ENCODE data around the gene ANTXRL.
"Not testable (repeated sequence)": the region's sequence is repeated elsewhere in the genome, so short reads cannot be mapped to it uniquely, and the experiment has no call there.

ANTXRL gene

GRCh38 chr10:46295350-46296010 lies 8.7 kb downstream of the ANTXRL start:
- DNase-seq, result not testable (repeated sequence)

GRCh38 chr10:46296086-46296485 lies 9.3 kb downstream of the ANTXRL start:
- not testable (repeated sequence) for DNase-seq

DNA sequence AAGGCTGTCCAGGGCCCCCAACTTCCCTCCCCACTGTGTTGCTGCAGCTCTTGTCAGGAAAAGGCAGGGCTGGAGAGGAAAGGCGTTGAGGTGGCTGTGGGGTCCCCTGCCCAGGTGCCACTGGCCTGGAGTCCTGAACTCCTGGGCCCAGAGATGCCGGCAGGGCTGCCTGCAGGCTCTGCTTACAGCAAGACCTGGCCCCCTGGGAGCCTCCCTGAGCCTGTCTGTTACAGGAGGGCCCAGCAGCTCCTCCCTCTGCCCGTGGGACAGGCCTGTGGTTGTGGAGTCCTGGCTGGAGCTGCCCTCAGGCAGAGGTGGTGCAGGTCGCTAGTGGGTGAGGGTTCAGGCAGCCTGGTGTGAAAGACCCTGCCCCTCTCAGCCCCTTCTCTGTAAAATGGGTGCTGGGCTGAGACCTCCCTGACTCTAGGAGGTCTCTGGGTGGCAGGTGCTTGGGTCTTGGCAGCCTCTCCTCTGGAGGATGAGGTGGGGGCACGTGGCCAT lies 9.9 kb downstream of the ANTXRL start:
- DNase-seq, result no peak

DNA sequence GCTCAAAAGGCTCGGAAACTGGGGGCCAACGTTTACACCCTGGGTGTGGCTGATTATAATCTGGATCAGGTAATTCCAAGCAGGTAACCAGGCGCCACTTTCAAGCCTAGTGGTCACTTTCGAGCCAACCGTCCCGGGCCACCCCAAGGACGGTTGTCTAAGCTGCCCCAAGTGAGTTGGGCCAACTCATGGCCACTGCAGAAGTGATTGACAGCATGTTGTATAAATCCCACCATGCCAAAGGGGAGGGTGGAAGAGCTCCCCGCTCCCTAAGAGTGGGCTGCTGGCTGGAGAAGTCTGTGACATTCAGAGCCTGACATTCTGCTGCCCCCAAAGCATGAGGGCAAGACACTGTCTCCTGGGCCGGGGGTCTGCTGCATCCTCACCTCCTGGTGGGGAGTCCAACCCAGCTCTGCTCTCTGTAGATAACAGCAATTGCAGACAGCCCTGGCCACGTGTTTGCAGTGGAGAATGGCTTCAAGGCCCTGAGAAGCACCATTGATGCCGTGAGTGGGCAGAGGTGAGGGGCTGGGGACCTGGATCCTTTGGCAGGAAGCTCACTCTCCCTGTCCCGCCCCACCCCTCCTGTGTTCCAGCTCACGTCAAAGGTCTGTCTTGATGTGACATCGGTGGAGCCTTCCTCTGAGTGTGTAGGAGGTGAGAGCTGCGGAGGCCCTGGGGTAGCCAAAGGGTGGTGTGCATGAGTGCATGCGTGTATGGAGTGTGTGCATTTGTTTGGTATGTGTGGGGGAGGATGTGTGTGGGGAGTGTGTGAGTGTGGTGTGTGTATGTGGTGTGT lies 10.8 kb downstream of the ANTXRL start:
- DNase-seq, result no peak

GRCh38 chr10:46298477-46299285 lies 11.9 kb downstream of the ANTXRL start:
- peak; percentile 39 to 59 for DNase-seq

DNA sequence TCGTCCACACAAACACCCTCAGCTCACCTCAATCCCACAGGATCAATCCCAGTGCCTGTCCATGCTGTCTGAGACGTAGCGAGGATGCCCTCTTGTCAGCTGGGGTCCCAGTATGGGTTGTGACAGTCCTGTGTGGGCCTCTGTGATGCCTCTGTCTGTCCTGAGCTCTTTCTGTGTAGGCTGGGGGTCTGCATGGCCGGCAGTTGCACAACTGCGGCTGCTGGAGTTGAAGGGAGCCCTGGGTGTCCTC lies 12.4 kb downstream of the ANTXRL start:
- DNase-seq, result no peak

- peak; percentile 27 to 68 for DNase-seq
Observed at GRCh38 chr10:46299536-46300369, 13.0 kb downstream of the ANTXRL start.

DNA sequence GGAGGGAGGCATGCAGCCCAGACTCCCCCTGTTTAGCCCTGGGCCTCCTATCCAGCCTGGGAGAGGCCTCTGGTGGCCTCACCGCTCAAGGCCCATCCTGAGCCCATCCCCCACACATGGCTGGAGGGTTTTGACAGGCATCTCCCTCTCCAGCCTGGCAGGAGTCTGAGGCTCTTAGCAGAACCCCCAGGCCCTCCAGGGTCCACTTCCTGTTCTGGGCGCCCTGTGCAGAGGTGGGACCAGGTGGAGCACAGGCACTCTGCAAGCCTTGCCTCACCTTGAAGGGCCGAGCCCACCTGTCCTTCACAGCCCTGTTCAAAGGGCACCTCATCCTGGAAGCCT lies 13.5 kb downstream of the ANTXRL start:
- DNase-seq, result not testable (repeated sequence)

- DNase-seq, result no peak
Observed at GRCh38 chr10:46301056-46301645, 14.4 kb downstream of the ANTXRL start.

DNA sequence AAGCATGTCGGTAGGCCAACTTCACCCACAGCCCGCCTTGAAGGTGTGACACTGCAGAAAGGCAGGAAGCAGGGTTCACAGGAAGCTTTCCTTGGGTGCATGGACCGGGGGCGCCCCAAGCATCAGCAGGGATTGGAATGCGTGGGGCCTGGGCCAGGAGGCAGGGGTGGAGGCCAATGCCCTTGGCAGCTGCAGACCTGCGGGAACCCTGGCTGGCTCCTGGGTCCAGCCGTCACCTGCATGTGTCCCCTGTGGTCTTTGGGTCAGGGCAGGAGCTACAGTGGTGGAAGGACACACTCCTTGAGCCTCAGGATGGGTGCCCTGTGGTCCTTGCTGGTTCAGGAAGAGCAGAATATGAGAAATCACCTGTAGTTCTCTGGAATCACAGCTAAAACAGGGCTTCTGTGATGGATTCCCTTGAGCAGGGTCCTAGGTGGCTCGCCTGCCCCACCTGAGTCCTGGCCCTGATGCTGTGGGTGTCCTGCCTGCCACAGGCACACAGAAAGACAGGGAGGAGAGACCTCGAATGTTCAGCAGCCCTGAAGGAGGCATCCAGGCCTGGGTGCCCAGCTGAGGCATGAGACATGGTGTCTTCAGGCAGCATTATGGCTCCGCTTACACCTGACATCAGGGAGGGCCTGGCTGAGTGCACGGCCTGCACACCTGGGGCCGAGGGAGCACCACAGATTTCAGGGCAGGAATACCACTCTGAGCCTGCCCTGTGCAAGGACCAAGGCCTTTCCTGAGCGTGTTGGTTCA lies 15.1 kb downstream of the ANTXRL start:
- no peak for DNase-seq

GRCh38 chr10:46302765-46303352 lies 16.1 kb downstream of the ANTXRL start:
- not testable (repeated sequence) for DNase-seq

DNA sequence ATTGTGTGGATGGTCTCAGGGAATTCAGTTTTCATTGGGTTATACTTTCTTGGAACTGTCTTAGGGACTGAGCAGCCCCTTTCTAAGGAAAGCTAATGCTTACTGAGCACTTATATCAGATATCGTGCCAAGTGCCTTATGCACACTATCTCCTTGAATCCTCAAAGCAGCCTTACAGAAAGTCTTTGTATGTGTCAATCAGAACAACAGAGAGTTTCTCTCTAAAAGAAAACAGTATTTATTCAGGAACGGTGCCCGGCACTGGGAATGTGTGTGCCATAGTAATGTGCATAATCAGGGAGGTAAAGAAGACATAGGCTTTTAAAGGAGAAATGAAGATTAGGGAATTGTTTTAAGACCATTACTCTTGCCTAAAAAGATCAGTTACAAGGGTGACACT lies 17.3 kb downstream of the ANTXRL start:
- no peak for DNase-seq

DNA sequence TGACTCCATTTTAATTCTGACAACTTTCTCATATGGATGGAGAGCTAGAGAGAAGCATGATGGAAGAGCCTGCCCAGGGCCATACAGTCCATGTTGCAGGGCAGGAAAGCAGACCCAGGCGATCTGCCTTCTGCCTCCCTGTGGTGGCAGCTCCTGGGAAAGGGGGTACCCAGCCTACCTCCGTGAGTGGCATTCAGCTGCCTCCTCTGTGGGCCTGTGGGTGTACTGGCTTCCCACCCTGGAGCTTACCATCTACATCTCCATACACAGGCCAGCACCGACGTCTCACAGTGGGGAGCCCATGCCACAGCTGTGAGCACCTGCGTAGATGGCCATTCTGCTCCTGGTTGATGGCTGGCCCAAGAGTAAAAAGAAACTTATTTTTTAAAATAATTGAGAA lies 17.9 kb downstream of the ANTXRL start:
- DNase-seq, result not testable (repeated sequence)

- no peak for DNase-seq
Observed at GRCh38 chr10:46305079-46305818, 18.5 kb downstream of the ANTXRL start.

DNA sequence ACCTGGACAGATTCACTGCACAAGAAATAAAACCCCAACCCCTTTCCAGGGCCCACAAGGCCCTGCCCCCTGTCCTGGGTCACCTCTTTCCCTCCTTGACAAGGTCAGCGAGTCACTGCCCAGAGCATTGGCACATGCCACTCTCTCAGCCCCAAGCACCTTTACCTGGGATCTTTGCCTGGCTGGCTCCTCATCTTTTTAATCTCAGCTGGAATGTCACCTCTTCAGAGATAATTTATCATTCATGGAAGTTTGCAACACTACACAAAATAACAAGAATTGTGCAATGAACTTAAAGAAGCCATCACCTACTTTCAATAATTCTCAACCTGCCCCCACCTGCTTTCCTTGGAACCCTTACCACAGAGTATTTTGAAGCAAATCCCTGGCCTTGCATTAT lies 19.2 kb downstream of the ANTXRL start:
- no peak for DNase-seq

- DNase-seq, result no peak
Observed at GRCh38 chr10:46306516-46307184, 19.9 kb downstream of the ANTXRL start.

DNA sequence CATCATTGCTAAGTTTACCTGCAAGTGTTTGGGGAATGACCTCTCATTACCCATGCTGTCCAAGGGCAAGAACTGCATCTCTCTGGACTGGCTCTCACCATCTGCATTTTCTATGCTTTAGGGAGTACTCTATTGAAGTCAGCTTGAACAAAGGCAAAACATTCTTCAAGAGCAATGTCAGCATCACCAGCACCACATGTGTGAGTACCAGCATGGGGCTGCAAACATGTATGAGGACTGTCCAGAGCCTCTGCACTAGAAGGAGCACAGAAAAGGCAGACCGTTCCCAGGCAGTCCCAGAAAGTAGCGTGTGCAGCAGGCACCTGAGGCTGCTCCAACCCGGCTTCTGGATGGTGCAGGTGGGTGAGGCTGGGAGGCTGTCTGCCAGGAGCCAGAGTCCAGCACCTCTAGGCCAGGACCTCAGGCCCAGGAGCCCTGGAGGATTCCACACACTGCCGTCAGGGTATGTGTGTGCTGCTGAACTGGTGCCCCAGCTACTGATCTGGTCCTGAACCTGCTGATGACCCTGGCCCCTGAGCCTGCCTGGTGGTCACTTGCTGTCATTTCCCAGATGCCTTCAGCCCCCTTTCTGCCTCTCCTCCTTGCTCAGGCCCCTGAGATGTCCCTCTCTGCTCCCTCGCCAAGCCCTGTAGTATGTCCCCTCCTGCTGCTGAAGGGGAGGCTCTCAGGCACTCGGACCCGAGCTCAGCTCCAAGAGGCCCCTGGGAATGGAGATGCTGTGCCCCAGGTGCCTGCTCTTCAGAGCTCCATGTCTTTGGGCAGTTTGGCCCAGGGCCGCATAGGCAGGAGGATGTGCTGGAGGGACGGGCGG lies 20.7 kb downstream of the ANTXRL start:
- no peak for DNase-seq

- no peak for DNase-seq
Observed at GRCh38 chr10:46308113-46308415, 21.3 kb downstream of the ANTXRL start.
